GM21526 (cell line): Measurements from ENCODE around the gene OGFOD2.

ENCODE experiments used
- ATAC-seq: cut with Tn5 transposase; IDR thresholded peaks from one replicate; pipeline ENCODE4 v1.9.1; 2021; ENCODE audit warnings: moderate library complexity; ENCODE audit not compliant: unreplicated experiment, low FRiP score

Gene OGFOD2

DNA sequence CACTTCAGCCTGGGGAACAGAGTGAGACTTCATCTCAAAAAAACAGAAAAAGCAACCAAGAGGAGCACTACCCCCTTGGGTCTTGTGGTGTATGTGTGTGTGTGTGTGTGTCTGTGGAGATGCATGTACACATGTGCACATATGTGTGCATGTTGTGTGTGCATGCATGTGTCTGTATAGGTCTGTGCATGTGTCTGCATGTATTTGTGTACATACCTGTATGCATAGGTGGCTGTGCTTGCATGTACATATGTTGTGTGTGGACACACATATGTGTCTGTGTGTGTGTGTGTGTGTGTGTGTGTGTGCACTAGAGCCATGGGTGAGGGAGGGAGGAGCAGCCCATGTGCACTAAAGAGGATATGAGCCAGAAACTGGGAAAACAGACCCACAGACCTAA is 54.5 kb downstream of the OGFOD2 start:
- no peak for ATAC-seq
